Liver (tissue), 9 donors: ENCODE results near the gene SEMA6B. TPM values are rescaled to one million over a fixed set of nuclear protein-coding genes. Genes with fewer than 3 reads are reported as not detected.

Experiments used
- DNase-seq: peaks from one replicate; pipeline ENCODE4 v3.0.0-alpha.2; 2017; ENCODE audit warnings: low spot score
- H3K27ac ChIP-seq, 2 donors: one replicate each; pipeline ENCODE4 v1.7.0; 2013; ENCODE audit warnings: inconsistent platforms in 2 of 2, low read length in 2 of 2, control low read depth in 1 of 2, low read depth in 1 of 2, mild to moderate bottlenecking in 1 of 2
- H3K27me3 ChIP-seq, 4 donors: one replicate each; pipeline versions ENCODE4 v1.6.1 to v1.7.0; 2013; ENCODE audit warnings: low read length in 3 of 4, inconsistent platforms in 1 of 4, mild to moderate bottlenecking in 1 of 4, moderate library complexity in 1 of 4; ENCODE audit not compliant: control insufficient read depth in 4 of 4, insufficient read depth in 4 of 4
- H3K36me3 ChIP-seq, 4 donors: one replicate each; pipeline versions ENCODE4 v1.6.1 to v1.7.0; 2013; ENCODE audit warnings: low read length in 3 of 4, mild to moderate bottlenecking in 3 of 4, low read depth in 1 of 4, moderate library complexity in 1 of 4; ENCODE audit not compliant: control insufficient read depth in 4 of 4, insufficient read depth in 3 of 4
- H3K4me1 ChIP-seq, 4 donors: one replicate each; pipeline versions ENCODE4 v1.6.1 to v1.7.0; 2013; ENCODE audit warnings: low read length in 3 of 4, mild to moderate bottlenecking in 3 of 4, moderate library complexity in 1 of 4; ENCODE audit not compliant: control insufficient read depth in 4 of 4, insufficient read depth in 4 of 4
- H3K4me3 ChIP-seq, 3 donors: one replicate each; pipeline versions ENCODE4 v1.6.1 to v1.7.0; 2013; ENCODE audit warnings: low read length in 3 of 3, control low read depth in 1 of 3, low read depth in 1 of 3, mild to moderate bottlenecking in 1 of 3
- H3K9ac ChIP-seq, 2 donors: one replicate each; pipeline ENCODE4 v1.7.0; 2013; ENCODE audit warnings: low read length in 2 of 2, mild to moderate bottlenecking in 2 of 2, moderate library complexity in 2 of 2, control low read depth in 1 of 2, low read depth in 1 of 2
- H3K9me3 ChIP-seq, 4 donors: one replicate each; pipeline versions ENCODE4 v1.6.1 to v1.7.0; 2013; ENCODE audit warnings: low read length in 3 of 4; ENCODE audit not compliant: control insufficient read depth in 4 of 4
- ATF3 ChIP-seq: IDR thresholded peaks from 2 replicates; pipeline ENCODE4 v1.6.1; 2016; ENCODE audit warnings: antibody characterized with exemption
- CTCF ChIP-seq: fragments of 150-350 bp; IDR thresholded peaks from 2 replicates; pipeline ENCODE4 v1.5.1; 2017; ENCODE audit warnings: improper control_type of control experiment, low read depth, low read length; ENCODE audit not compliant: missing input control
- EGR1 ChIP-seq, 2 donors: IDR thresholded peaks; 2 replicates each; pipeline ENCODE4 v1.6.1; 2016 to 2018; ENCODE audit warnings: antibody characterized with exemption in 2 of 2, low read depth in 2 of 2
- FOXA1 ChIP-seq: IDR thresholded peaks from 2 replicates; pipeline ENCODE4 v1.6.1; 2016; ENCODE audit warnings: antibody characterized with exemption
- FOXA2 ChIP-seq: IDR thresholded peaks from 2 replicates; pipeline ENCODE4 v1.6.1; 2016; ENCODE audit warnings: antibody characterized with exemption
- GABPA ChIP-seq, 2 donors: IDR thresholded peaks in 1 of 2; conservative IDR thresholded peaks in 1 of 2; 2 replicates each; pipeline ENCODE4 v1.6.1; 2016; ENCODE audit warnings: antibody characterized with exemption in 2 of 2, mild to moderate bottlenecking in 1 of 2, moderate library complexity in 1 of 2
- HNF4A ChIP-seq, 2 donors: conservative IDR thresholded peaks; 2 replicates each; pipeline ENCODE4 v1.6.1; 2016; ENCODE audit warnings: antibody characterized with exemption in 2 of 2, mild to moderate bottlenecking in 2 of 2
- HNF4G ChIP-seq: IDR thresholded peaks from 2 replicates; pipeline ENCODE4 v1.6.1; 2016; ENCODE audit warnings: antibody characterized with exemption
- JUND ChIP-seq, 2 donors: IDR thresholded peaks; 2 replicates each; pipeline ENCODE4 v1.6.1; 2016; ENCODE audit warnings: antibody characterized with exemption in 2 of 2
- MAX ChIP-seq: IDR thresholded peaks from 2 replicates; pipeline ENCODE4 v1.6.1; 2016; ENCODE audit warnings: antibody characterized with exemption
- NR2F2 ChIP-seq: IDR thresholded peaks from 2 replicates; pipeline ENCODE4 v1.6.1; 2016; ENCODE audit warnings: antibody characterized with exemption
- RAD21 ChIP-seq, 2 donors: IDR thresholded peaks; 2 replicates each; pipeline ENCODE4 v1.6.1; 2016; ENCODE audit warnings: antibody characterized with exemption in 2 of 2, mild to moderate bottlenecking in 2 of 2
- REST ChIP-seq: IDR thresholded peaks from 2 replicates; pipeline ENCODE4 v1.6.1; 2016; ENCODE audit warnings: antibody characterized with exemption, mild to moderate bottlenecking
- RXRA ChIP-seq, 2 donors: IDR thresholded peaks; 2 replicates each; pipeline ENCODE4 v1.6.1; 2017 to 2018; ENCODE audit warnings: antibody characterized with exemption in 2 of 2, mild to moderate bottlenecking in 1 of 2
- SP1 ChIP-seq: IDR thresholded peaks from 2 replicates; pipeline ENCODE4 v1.6.1; 2018; ENCODE audit warnings: antibody characterized with exemption, mild to moderate bottlenecking
- TAF1 ChIP-seq: conservative IDR thresholded peaks from 2 replicates; pipeline ENCODE4 v1.6.1; 2016; ENCODE audit warnings: antibody characterized with exemption, mild to moderate bottlenecking
- YY1 ChIP-seq: IDR thresholded peaks from 2 replicates; pipeline ENCODE4 v1.6.1; 2016; ENCODE audit warnings: antibody characterized with exemption, mild to moderate bottlenecking
- ZBTB33 ChIP-seq: IDR thresholded peaks from 2 replicates; pipeline ENCODE4 v1.6.1; 2016; ENCODE audit warnings: antibody characterized with exemption
- WGBS: extraction: QIAGEN DNeasy Blood & Tissue Kit; methylation state at CpG from one replicate; pipeline ENCODE4 v1.1.7; 2013; 5-methylcytosine and 5-hydroxymethylcytosine counted together
- polyA plus RNA-seq, 2 donors: library from polyadenylated mRNA; stranded (reverse) in 1 of 2; unstranded in 1 of 2; fragments of 200-250 nt in 1 of 2; fragments of >200 nt in 1 of 2; fragmentation: Nextera tagmentation in 1 of 2; extraction: Ambion mirVana in 1 of 2; gene quantifications; one replicate each; pipeline versions ENCODE4 v1.2.1 to v1.2.3, GENCODE V29; 2013 to 2015
- total RNA-seq, 2 donors: library from RNA; depleted of rRNA; stranded (reverse); fragments of >200 nt; gene quantifications; one replicate each; pipeline ENCODE4 v1.2.3, GENCODE V29; 2014
- donor health status: healthy.
- donor health status: healthy.
- donor health status: healthy.
- donor health status: healthy.
- donor health status: healthy.

SEMA6B gene
- total and polyA plus RNA-seq, 4 donors = 0.58 to 3.2 (median 2.9) TPM

- 88% methylated on average over 15 of the region's 15 CpGs for WGBS
Observed at GRCh38 chr19:4504891-4505569, 54.5 kb downstream of the SEMA6B start.

More at GRCh38 chr19:4504891-4505569, 54.5 kb downstream of the SEMA6B start:
- Histone ChIP-seq H3K4me1 (no peaks in the 10 kb centered on the region), H3K27me3 (no peaks in the 10 kb centered on the region), H3K9me3 (no peaks in the 10 kb centered on the region), H3K9ac (no peak overlapping the region), H3K36me3 (peaks cover 12 to 75% (median 24%) of the 10 kb centered on the region in 4 donors), H3K27ac (no peak overlapping the region), H3K4me3 (no peak overlapping the region)
- no peak for TF ChIP-seq GABPA (IDR thresholded peaks at IDR 0.05 in 1 of 2, conservative IDR thresholded peaks at IDR 0.05 in 1 of 2)
- TF ChIP-seq ZBTB33 = no peak
- TF ChIP-seq RXRA (IDR thresholded peaks at IDR 0.05) = no peak
- TF ChIP-seq CTCF = no peak
- no peak for TF ChIP-seq FOXA2
- TF ChIP-seq YY1 = no peak
- no peak for TF ChIP-seq HNF4G
- no peak for TF ChIP-seq RAD21 (IDR thresholded peaks at IDR 0.05)
- TF ChIP-seq FOXA1 = no peak
- TF ChIP-seq TAF1 = no peak
- no peak for TF ChIP-seq EGR1 (IDR thresholded peaks at IDR 0.05; ENCODE audit: low read depth in 2 of 2)
- TF ChIP-seq NR2F2 = no peak
- TF ChIP-seq REST = no peak
- no peak for TF ChIP-seq SP1
- TF ChIP-seq JUND (IDR thresholded peaks at IDR 0.05) = no peak
- no peak for TF ChIP-seq ATF3
- TF ChIP-seq MAX = no peak
- no peak for TF ChIP-seq HNF4A (conservative IDR thresholded peaks at IDR 0.05)
- no peak for DNase-seq
